ENCODE data around the gene TPM4.
"Not testable (repeated sequence)": the region's sequence is repeated elsewhere in the genome, so short reads cannot be mapped to it uniquely, and the experiment has no call there.

TPM4 gene

GRCh38 chr19:16116067-16116466 is 39.8 kb downstream of the TPM4 start:
- Histone ChIP-seq H3K23ac (ENCODE audit: low read length) (no peak overlapping the region), H3K4me3 (ENCODE audit: low read length) (no peak overlapping the region), H3K18ac (ENCODE audit: low read length) (no peak overlapping the region), H3K9ac (ENCODE audit: low read length) (no peak overlapping the region), H2BK5ac (ENCODE audit: low read length) (no peak overlapping the region), H3K4me1 (ENCODE audit: control insufficient read depth, low read depth, low read length) (peaks cover 4% of the 10 kb centered on the region), H3K79me2 (ENCODE audit: control insufficient read depth, insufficient read depth, low read length) (peaks cover 28% of the 10 kb centered on the region), H4K5ac (ENCODE audit: low read length) (no peak overlapping the region), H2AK5ac (ENCODE audit: low read length) (no peak overlapping the region), H3K4me2 (ENCODE audit: low read length) (no peak overlapping the region), H3K27me3 (ENCODE audit: insufficient read depth, low read length, poor library complexity) (no peaks in the 10 kb centered on the region), H3K56ac (ENCODE audit: low read length) (no peak overlapping the region), H2BK120ac (ENCODE audit: low read depth, low read length) (no peak overlapping the region), H3K79me1 (ENCODE audit: low read length) (peaks cover 25% of the 10 kb centered on the region), H3K4ac (ENCODE audit: low read depth, low read length) (no peak overlapping the region), H3K27ac (ENCODE audit: low read depth, low read length) (no peak overlapping the region), H2BK15ac (replicated peaks; ENCODE audit: low read depth) (no peak overlapping the region), H3K36me3 (ENCODE audit: control insufficient read depth, insufficient read depth, low read length) (peaks cover 10% of the 10 kb centered on the region), H4K8ac (ENCODE audit: low read depth, low read length) (no peak overlapping the region)
- peak; percentile 57 for DNase-seq
- WGBS (ENCODE audit: extremely low coverage, insufficient coverage, low lambda C conversion rate): no CpG with 5 or more reads among the region's 4 CpGs

- whole genome bisulfite sequencing (ENCODE audit: extremely low coverage, insufficient coverage, low lambda C conversion rate): no CpG with 5 or more reads among the region's 11 CpGs
- no peak overlapping the region for H3K56ac ChIP-seq (ENCODE audit: low read length)
- H2BK15ac ChIP-seq (replicated peaks; ENCODE audit: low read depth): no peak overlapping the region
- H4K5ac ChIP-seq (ENCODE audit: low read length): no peak overlapping the region
- H3K4ac ChIP-seq (ENCODE audit: low read depth, low read length): no peak overlapping the region
- no peaks in the 10 kb centered on the region for H3K27me3 ChIP-seq (ENCODE audit: insufficient read depth, low read length, poor library complexity)
- no peak overlapping the region for H3K23ac ChIP-seq (ENCODE audit: low read length)
- peaks cover 2% of the 10 kb centered on the region for H3K4me1 ChIP-seq (ENCODE audit: control insufficient read depth, low read depth, low read length)
- no peak overlapping the region for H3K27ac ChIP-seq (ENCODE audit: low read depth, low read length)
- peaks cover 17% of the 10 kb centered on the region for H3K79me1 ChIP-seq (ENCODE audit: low read length)
- H3K18ac ChIP-seq (ENCODE audit: low read length): no peak overlapping the region
- H3K79me2 ChIP-seq (ENCODE audit: control insufficient read depth, insufficient read depth, low read length): peaks cover 20% of the 10 kb centered on the region
- DNase-seq: no peak
- no peak overlapping the region for H3K4me2 ChIP-seq (ENCODE audit: low read length)
- H3K4me3 ChIP-seq (ENCODE audit: low read length): no peak overlapping the region
- H2BK120ac ChIP-seq (ENCODE audit: low read depth, low read length): no peak overlapping the region
- H3K9ac ChIP-seq (ENCODE audit: low read length): no peak overlapping the region
- H4K8ac ChIP-seq (ENCODE audit: low read depth, low read length): no peak overlapping the region
- no peak overlapping the region for H2AK5ac ChIP-seq (ENCODE audit: low read length)
- no peak overlapping the region for H2BK5ac ChIP-seq (ENCODE audit: low read length)
- peaks cover 15% of the 10 kb centered on the region for H3K36me3 ChIP-seq (ENCODE audit: control insufficient read depth, insufficient read depth, low read length)
Observed at GRCh38 chr19:16117594-16118033, 41.3 kb downstream of the TPM4 start.

- no peak overlapping the region for H3K23ac ChIP-seq (ENCODE audit: low read length)
- H3K27me3 ChIP-seq (ENCODE audit: insufficient read depth, low read length, poor library complexity): no peaks in the 10 kb centered on the region
- no peak overlapping the region for H3K27ac ChIP-seq (ENCODE audit: low read depth, low read length)
- no peak overlapping the region for H3K56ac ChIP-seq (ENCODE audit: low read length)
- H3K79me1 ChIP-seq (ENCODE audit: low read length): peaks cover 13% of the 10 kb centered on the region
- H3K9ac ChIP-seq (ENCODE audit: low read length): no peak overlapping the region
- no peak overlapping the region for H2BK15ac ChIP-seq (replicated peaks; ENCODE audit: low read depth)
- no peak overlapping the region for H3K18ac ChIP-seq (ENCODE audit: low read length)
- H3K79me2 ChIP-seq (ENCODE audit: control insufficient read depth, insufficient read depth, low read length): peaks cover 13% of the 10 kb centered on the region
- H2BK5ac ChIP-seq (ENCODE audit: low read length): no peak overlapping the region
- H4K5ac ChIP-seq (ENCODE audit: low read length): no peak overlapping the region
- no peak overlapping the region for H3K4ac ChIP-seq (ENCODE audit: low read depth, low read length)
- no peak overlapping the region for H3K4me3 ChIP-seq (ENCODE audit: low read length)
- H4K8ac ChIP-seq (ENCODE audit: low read depth, low read length): no peak overlapping the region
- H3K4me1 ChIP-seq (ENCODE audit: control insufficient read depth, low read depth, low read length): no peaks in the 10 kb centered on the region
- no peak overlapping the region for H2BK120ac ChIP-seq (ENCODE audit: low read depth, low read length)
- DNase-seq: no peak
- H3K36me3 ChIP-seq (ENCODE audit: control insufficient read depth, insufficient read depth, low read length): peaks cover 15% of the 10 kb centered on the region
- no CpG with 5 or more reads among the region's 12 CpGs for WGBS (ENCODE audit: extremely low coverage, insufficient coverage, low lambda C conversion rate)
- no peak overlapping the region for H3K4me2 ChIP-seq (ENCODE audit: low read length)
- H2AK5ac ChIP-seq (ENCODE audit: low read length): no peak overlapping the region
Observed at GRCh38 chr19:16118489-16119033, 42.3 kb downstream of the TPM4 start.

GRCh38 chr19:16119075-16119857 is 43.0 kb downstream of the TPM4 start:
- not testable (repeated sequence) for H3K56ac ChIP-seq (ENCODE audit: low read length); H2BK120ac ChIP-seq (ENCODE audit: low read depth, low read length); H3K4me2 ChIP-seq (ENCODE audit: low read length); H3K79me2 ChIP-seq (ENCODE audit: control insufficient read depth, insufficient read depth, low read length); H2BK15ac ChIP-seq (replicated peaks; ENCODE audit: low read depth); H3K27ac ChIP-seq (ENCODE audit: low read depth, low read length); H4K5ac ChIP-seq (ENCODE audit: low read length); H2AK5ac ChIP-seq (ENCODE audit: low read length); H3K27me3 ChIP-seq (ENCODE audit: insufficient read depth, low read length, poor library complexity); H3K79me1 ChIP-seq (ENCODE audit: low read length); H3K4ac ChIP-seq (ENCODE audit: low read depth, low read length); H3K9ac ChIP-seq (ENCODE audit: low read length); DNase-seq; H3K18ac ChIP-seq (ENCODE audit: low read length); H3K4me1 ChIP-seq (ENCODE audit: control insufficient read depth, low read depth, low read length); H4K8ac ChIP-seq (ENCODE audit: low read depth, low read length); H2BK5ac ChIP-seq (ENCODE audit: low read length); H3K4me3 ChIP-seq (ENCODE audit: low read length); H3K23ac ChIP-seq (ENCODE audit: low read length)
- no CpG with 5 or more reads among the region's 19 CpGs for WGBS (ENCODE audit: extremely low coverage, insufficient coverage, low lambda C conversion rate)
- H3K36me3 ChIP-seq (ENCODE audit: control insufficient read depth, insufficient read depth, low read length): peaks cover 15% of the 10 kb centered on the region

- Histone ChIP-seq H3K36me3 (ENCODE audit: control insufficient read depth, insufficient read depth, low read length) (peaks cover 17% of the 10 kb centered on the region), H3K4me2 (ENCODE audit: low read length) (no peak overlapping the region), H3K56ac (ENCODE audit: low read length) (no peak overlapping the region), H3K79me2 (ENCODE audit: control insufficient read depth, insufficient read depth, low read length) (peaks cover under 1% of the 10 kb centered on the region), H3K23ac (ENCODE audit: low read length) (no peak overlapping the region), H3K4ac (ENCODE audit: low read depth, low read length) (no peak overlapping the region), H3K79me1 (ENCODE audit: low read length) (peaks cover 6% of the 10 kb centered on the region), H2BK5ac (ENCODE audit: low read length) (no peak overlapping the region), H4K8ac (ENCODE audit: low read depth, low read length) (no peak overlapping the region), H2BK15ac (replicated peaks; ENCODE audit: low read depth) (no peak overlapping the region), H4K5ac (ENCODE audit: low read length) (no peak overlapping the region), H3K4me3 (ENCODE audit: low read length) (no peak overlapping the region), H2BK120ac (ENCODE audit: low read depth, low read length) (no peak overlapping the region), H3K9ac (ENCODE audit: low read length) (no peak overlapping the region), H3K27ac (ENCODE audit: low read depth, low read length) (no peak overlapping the region), H3K27me3 (ENCODE audit: insufficient read depth, low read length, poor library complexity) (no peaks in the 10 kb centered on the region), H3K18ac (ENCODE audit: low read length) (no peak overlapping the region), H2AK5ac (ENCODE audit: low read length) (no peak overlapping the region), H3K4me1 (ENCODE audit: control insufficient read depth, low read depth, low read length) (no peaks in the 10 kb centered on the region)
- DNase-seq: no peak
- no CpG with 5 or more reads among the region's 5 CpGs for WGBS (ENCODE audit: extremely low coverage, insufficient coverage, low lambda C conversion rate)
Observed at GRCh38 chr19:16121141-16121540, 44.8 kb downstream of the TPM4 start.

All from mesendoderm (in vitro differentiated cells).